RWPE1 (cell line): ENCODE data around the gene XRCC6.
"Not testable (repeated sequence)": the region's sequence is repeated elsewhere in the genome, so short reads cannot be mapped to it uniquely, and the experiment has no call there.

Experiments
- CTCF ChIA-PET: fragments of 350-600 bp; sonication (Branson Sonifier 250); formaldehyde crosslinking; extraction: SDS; loops from one replicate; lab custom pipeline; 2021; lab: Yijun Ruan, JAX
- POLR2A ChIA-PET: fragments of 400-600 bp; formaldehyde crosslinking; extraction: SDS; loops from one replicate; lab custom pipeline; 2020; ENCODE audit warnings: antibody characterized with exemption; ENCODE audit not compliant: low non-redundant PET; lab: Yijun Ruan, JAX
- DNase-seq: peaks from one replicate; pipeline ENCODE4 v3.0.0; 2012; ENCODE audit warnings: low spot score
- H3K27ac ChIP-seq: fragments of 450-650 bp; 2 replicates; pipeline ENCODE4 v1.5.1; 2017
- CTCF ChIP-seq: fragments of 450-650 bp; conservative IDR thresholded peaks from 2 replicates; pipeline ENCODE4 v1.5.1; 2017; ENCODE audit warnings: low read depth, mild to moderate bottlenecking

XRCC6 gene

GRCh38 chr22:41664951-41665350 is 43.9 kb downstream of the XRCC6 start:
- H3K27ac ChIP-seq, result peak overlapping the region; percentile 99
- CTCF ChIA-PET, result no interaction called here
- TF ChIP-seq CTCF, result no peak
- POLR2A ChIA-PET, result no interaction called here
- no peak for DNase-seq

GRCh38 chr22:41668971-41669911 is 48.1 kb downstream of the XRCC6 start:
- ChIA-PET CTCF (no interaction called here), POLR2A (no interaction called here)
- H3K27ac ChIP-seq, result peak overlapping the region; percentile 99

GRCh38 chr22:41672096-41672495 is 51.0 kb downstream of the XRCC6 start:
- H3K27ac ChIP-seq, result peak overlapping the region; percentile 52
- CTCF ChIA-PET, result interaction anchor here (1.2 kb wide), 1 partner anchor 25 kb away, joined by 7 read pairs; no protein-coding TSS in a partner anchor
- POLR2A ChIA-PET, DNase-seq: not testable (repeated sequence)

More at GRCh38 chr22:41668971-41669911, 48.1 kb downstream of the XRCC6 start:
- DNase-seq, result no peak
- no peak for TF ChIP-seq CTCF

GRCh38 chr22:41672780-41673509 is 51.9 kb downstream of the XRCC6 start:
- DNase-seq, result no peak
- ChIA-PET POLR2A (interaction anchor here (0.7 kb wide), 1 partner anchor 17 kb away, joined by 3 read pairs; no protein-coding TSS in a partner anchor), CTCF (interaction anchor here (1.2 kb wide), 1 partner anchor 24 kb away, joined by 7 read pairs; no protein-coding TSS in a partner anchor)
- H3K27ac ChIP-seq, result peak overlapping the region; percentile 52; the same call in 1 of the 2 replicates
- no peak for TF ChIP-seq CTCF

GRCh38 chr22:41674846-41675340 is 53.8 kb downstream of the XRCC6 start:
- H3K27ac ChIP-seq, result peak overlapping the region; percentile 32; the same call in 1 of the 2 replicates
- CTCF ChIA-PET, result no interaction called here
- POLR2A ChIA-PET, result no interaction called here
- TF ChIP-seq CTCF, result no peak
- DNase-seq, result no peak

GRCh38 chr22:41676134-41676533 is 55.0 kb downstream of the XRCC6 start:
- no peak overlapping the region for H3K27ac ChIP-seq
- CTCF ChIA-PET, result interaction anchor here (0.7 kb wide), 1 partner anchor 21 kb away, joined by 3 read pairs; no protein-coding TSS in a partner anchor
- no peak for TF ChIP-seq CTCF
- no peak for DNase-seq
- POLR2A ChIA-PET, result no interaction called here
